Loucy (cell line): ENCODE results near the gene GOLM1.

ENCODE experiments used
- CTCF ChIP-seq: fragments of 200-600 bp; sonication (generic); conservative IDR thresholded peaks from 2 replicates; pipeline ENCODE4 v1.5.1; 2014; ENCODE audit warnings: mild to moderate bottlenecking, antibody characterized with exemption, low read length
- EZH2phosphoT487 ChIP-seq: fragments of 200-600 bp; IDR thresholded peaks from 2 replicates; pipeline ENCODE4 v1.6.1; 2018; ENCODE audit warnings: antibody characterized with exemption, mild to moderate bottlenecking, moderate library complexity, borderline replicate concordance

GRCh38 chr9:86005253-86005775 lies 94.0 kb downstream of the GOLM1 start:
- TF ChIP-seq CTCF: no peak
- TF ChIP-seq EZH2phosphoT487: no peak
